WTC11 (cell line): ENCODE results near the gene NCOA3. TPM values are rescaled to one million over a fixed set of nuclear protein-coding genes. Genes with fewer than 3 reads are reported as not detected.

Experiments
- ATAC-seq: fragments of 200-7000 bp; cut with Tn5 transposase; 2 replicates; pipeline ENCODE4 v1.10.0; 2021; ENCODE audit warnings: mild to moderate bottlenecking, moderate library complexity
- CTCF ChIA-PET: fragments of 300-600 bp; sonication (Branson Sonifier 250); formaldehyde crosslinking; loops from one replicate; lab custom pipeline; 2021; ENCODE audit warnings: antibody characterized with exemption; lab: Charles Lee
- POLR2A ChIA-PET: fragments of 350-600 bp; sonication (Branson Sonifier 250); formaldehyde crosslinking; loops from one replicate; lab custom pipeline; 2021; ENCODE audit warnings: antibody characterized with exemption; lab: Charles Lee
- DNase-seq: peaks from one replicate; pipeline ENCODE4 v3.0.0; 2021; ENCODE audit warnings: low spot score
- H3K27ac Mint-ChIP-seq: 2 replicates; pipeline ENCODE4 v1.8.0; 2021; ENCODE audit warnings: mixed read lengths
- H3K27me3 Mint-ChIP-seq: 2 replicates; pipeline ENCODE4 v1.8.0; 2021; ENCODE audit warnings: low read depth, mild to moderate bottlenecking, moderate library complexity, mixed read lengths
- H3K36me3 Mint-ChIP-seq: 2 replicates; pipeline ENCODE4 v1.8.0; 2021; ENCODE audit warnings: mixed read lengths
- H3K4me1 Mint-ChIP-seq: 2 replicates; pipeline ENCODE4 v1.8.0; 2022; ENCODE audit warnings: mixed read lengths
- H3K4me3 Mint-ChIP-seq: 2 replicates; pipeline ENCODE4 v1.8.0; 2021; ENCODE audit warnings: mild to moderate bottlenecking, moderate library complexity, mixed read lengths
- H3K9me3 Mint-ChIP-seq: 2 replicates; pipeline ENCODE4 v1.8.0; 2021; ENCODE audit warnings: mixed read lengths
- AR ChIP-seq: fragments of 250-450 bp; sonication (Bioruptor Pico); IDR thresholded peaks from 2 replicates; pipeline ENCODE4 v1.9.0; 2021; ENCODE audit warnings: mild to moderate bottlenecking
- ATF2 ChIP-seq: sonication (generic); formaldehyde crosslinking; IDR thresholded peaks from 2 replicates; pipeline ENCODE4 v1.8.1; 2022; ENCODE audit warnings: low read depth, missing genetic modification reagents, borderline replicate concordance
- CTCF ChIP-seq: fragments of 200-600 bp; IDR thresholded peaks from 2 replicates; pipeline ENCODE4 v1.8.0; 2022; ENCODE audit warnings: antibody characterized with exemption
- E2F4 ChIP-seq: sonication (generic); formaldehyde crosslinking; IDR thresholded peaks from 2 replicates; pipeline ENCODE4 v1.8.1; 2022; ENCODE audit warnings: low read depth, mild to moderate bottlenecking, moderate library complexity, missing genetic modification reagents, borderline replicate concordance
- NFYB ChIP-seq: sonication (generic); formaldehyde crosslinking; conservative IDR thresholded peaks from 2 replicates; pipeline ENCODE4 v1.8.0; 2022; ENCODE audit warnings: low read depth, missing genetic modification reagents
- PRDM15 ChIP-seq: sonication (generic); formaldehyde crosslinking; IDR thresholded peaks from 2 replicates; pipeline ENCODE4 v1.8.0; 2022; ENCODE audit warnings: missing genetic modification reagents
- PRRX2 ChIP-seq: fragments of 250-450 bp; sonication (Bioruptor Pico); IDR thresholded peaks from 2 replicates; pipeline ENCODE4 v1.8.0; 2021; ENCODE audit warnings: mild to moderate bottlenecking
- SOX15 ChIP-seq: fragments of 250-450 bp; sonication (Bioruptor Pico); IDR thresholded peaks from 2 replicates; pipeline ENCODE4 v1.9.0; 2021; ENCODE audit warnings: mild to moderate bottlenecking
- STAT6 ChIP-seq: sonication (generic); formaldehyde crosslinking; conservative IDR thresholded peaks from 2 replicates; pipeline ENCODE4 v1.8.1; 2023; ENCODE audit warnings: mild to moderate bottlenecking, low read depth, missing genetic modification reagents, moderate library complexity
- TCF7 ChIP-seq: sonication (generic); formaldehyde crosslinking; IDR thresholded peaks from 2 replicates; pipeline ENCODE4 v1.8.0; 2022; ENCODE audit warnings: mild to moderate bottlenecking, low read depth, missing genetic modification reagents, moderate library complexity
- ZBTB43 ChIP-seq: sonication (generic); formaldehyde crosslinking; IDR thresholded peaks from 2 replicates; pipeline ENCODE4 v1.8.1; 2023; ENCODE audit warnings: mild to moderate bottlenecking, missing genetic modification reagents
- ZNF219 ChIP-seq: sonication (generic); formaldehyde crosslinking; IDR thresholded peaks from 2 replicates; pipeline ENCODE4 v1.8.0; 2023; ENCODE audit warnings: missing genetic modification reagents, mild to moderate bottlenecking, borderline replicate concordance
- ZNF263 ChIP-seq: sonication (generic); formaldehyde crosslinking; IDR thresholded peaks from 2 replicates; pipeline ENCODE4 v1.8.1; 2022; ENCODE audit warnings: low read depth, mild to moderate bottlenecking, moderate library complexity, missing genetic modification reagents
- ZNF423 ChIP-seq: fragments of 250-450 bp; sonication (Bioruptor Pico); IDR thresholded peaks from 2 replicates; pipeline ENCODE4 v2.1.2; 2022; ENCODE audit warnings: mild to moderate bottlenecking, moderate library complexity
- ZNF512 ChIP-seq: sonication (generic); formaldehyde crosslinking; IDR thresholded peaks from 2 replicates; pipeline ENCODE4 v1.8.1; 2022; ENCODE audit warnings: missing genetic modification reagents, borderline replicate concordance
- total RNA-seq: library from RNA; stranded (reverse); gene quantifications from 3 replicates; pipeline ENCODE4 v1.2.3, GENCODE V29; 2021

NCOA3 gene
- total RNA-seq, 1 experiment from 2014 or later, result 25.2 TPM

GRCh38 chr20:47535088-47535487 is 33.4 kb downstream of the NCOA3 start:
- DNase-seq (peak; percentile 77), ATAC-seq (peak; percentile 99)
- Mint-ChIP-seq H3K4me3 (no peak overlapping the region), H3K36me3 (peaks cover 2% of the 10 kb centered on the region; the same call in 1 of the 2 replicates), H3K9me3 (no peaks in the 10 kb centered on the region), H3K27ac (peak overlapping the region; percentile 90; the same call in 1 of the 2 replicates), H3K4me1 (peaks cover 22% of the 10 kb centered on the region), H3K27me3 (no peaks in the 10 kb centered on the region)
- ChIA-PET CTCF (interaction anchor here (0.6 to 1.6 kb wide), 27 partner anchors 8 to 339 kb away, joined by 3 to 16 read pairs (median 4); partner anchors contain the start of gene NCOA3), POLR2A (no interaction called here)
- TF ChIP-seq NFYB (no peak), SOX15 (CRISPR knock-in tag) (no peak), ZNF423 (CRISPR knock-in tag) (no peak), CTCF (0 out of 2 replicates have a peak, but pooled peaks have one; percentile 19), ZNF219 (no peak)
- TF ChIP-seq, all 79 proteins: peak for 1

- no peaks in the 10 kb centered on the region for H3K27me3 Mint-ChIP-seq
- ChIA-PET CTCF (interaction anchor here (1.4 to 1.6 kb wide), 4 partner anchors 9 to 34 kb away, joined by 8 to 16 read pairs (median 10); partner anchors contain the start of gene NCOA3), POLR2A (no interaction called here)
- no peak overlapping the region for H3K4me3 Mint-ChIP-seq
- H3K36me3 Mint-ChIP-seq, result peaks cover 2% of the 10 kb centered on the region; the same call in 1 of the 2 replicates
- H3K4me1 Mint-ChIP-seq, result peaks cover 32% of the 10 kb centered on the region
- H3K27ac Mint-ChIP-seq, result no peak overlapping the region
- DNase-seq, result no peak
- no peak for TF ChIP-seq TCF7 (CRISPR knock-in tag)
- TF ChIP-seq PRRX2, result no peak
- no peak for TF ChIP-seq E2F4
- no peak for TF ChIP-seq SOX15 (CRISPR knock-in tag)
- TF ChIP-seq ZBTB43 (CRISPR knock-in tag), result no peak
- no peak for TF ChIP-seq ZNF512 (CRISPR knock-in tag)
- TF ChIP-seq ATF2 (CRISPR knock-in tag), result no peak
- TF ChIP-seq PRDM15 (CRISPR knock-in tag), result no peak
- TF ChIP-seq AR (CRISPR knock-in tag), result no peak
- no peak for TF ChIP-seq ZNF263
- TF ChIP-seq STAT6, result no peak
- TF ChIP-seq, all 79 proteins: peak for 0
- H3K9me3 Mint-ChIP-seq, result no peaks in the 10 kb centered on the region
- no peak for ATAC-seq
These were observed 34.3 kb downstream of the NCOA3 start for GRCh38 chr20:47535994-47536393.
